Measurements from ENCODE around the gene FER. TPM values are rescaled to one million over a fixed set of nuclear protein-coding genes. Genes with fewer than 3 reads are reported as not detected.
A peak's percentile ranks its signal among the peaks of the same experiment; 100 is the strongest.

The FER gene
- total and polyA plus RNA-seq, 2 of the 13 experiments (the other 11 are each of a cell fraction or from before 2014, with no cell fraction given): 7.9 to 29.0 TPM

DNA sequence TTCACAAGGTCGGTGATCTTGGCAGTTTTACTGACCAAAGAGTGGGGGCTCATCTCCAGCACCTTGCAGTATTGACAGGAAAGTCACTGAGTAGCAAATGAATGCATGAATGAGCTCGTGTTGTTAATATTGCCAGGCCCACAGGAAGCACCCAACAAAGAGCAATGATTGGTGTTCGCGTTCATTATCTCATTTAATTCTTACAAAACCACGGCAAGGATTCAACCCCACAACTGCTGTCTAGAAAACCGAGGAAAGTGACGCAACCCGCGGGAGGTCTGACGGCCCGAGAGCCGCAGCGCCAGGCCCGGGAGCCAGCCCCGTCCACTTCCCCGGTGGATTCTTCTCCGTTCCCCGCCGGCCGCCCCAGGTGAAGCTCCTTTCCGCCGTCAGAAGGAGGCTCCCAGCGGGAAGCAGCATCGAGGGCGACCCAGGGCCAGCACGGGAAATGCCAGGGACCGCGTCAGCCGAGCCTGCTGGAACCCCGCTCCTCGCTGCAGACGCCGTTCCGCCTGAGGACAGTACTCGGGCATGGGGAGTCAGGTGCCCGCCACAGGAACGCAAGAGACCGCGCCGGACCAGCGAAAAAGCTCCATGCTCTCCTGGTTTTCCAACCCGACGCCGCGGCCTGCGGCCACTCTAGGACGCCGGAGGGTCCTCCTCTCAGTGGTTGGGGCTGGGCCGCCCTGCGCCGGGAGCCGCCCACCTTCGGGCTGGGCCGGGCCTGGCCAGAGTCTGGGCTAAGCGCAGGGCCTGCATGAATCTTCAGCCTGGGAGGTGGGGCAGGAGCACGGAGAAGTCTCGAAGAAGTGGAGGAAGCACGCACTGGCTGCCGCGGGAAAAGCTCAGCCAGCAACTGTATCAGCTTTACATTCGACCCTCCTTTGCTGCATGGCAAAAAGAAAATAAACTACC lies 19.8 kb upstream of the FER start (continued):
- TF ChIP-seq PRDM10 (CRISPR knock-in tag; IDR thresholded peaks at IDR 0.05; ENCODE audit: low read depth): no peak
- TF ChIP-seq RCOR2 (CRISPR knock-in tag; IDR thresholded peaks at IDR 0.05): peak; percentile 49; the same call in 1 of the 2 replicates
- 0 out of 2 replicates have a peak, but pooled peaks have one; percentile 74 for TF ChIP-seq IRX3 (CRISPR knock-in tag; IDR thresholded peaks at IDR 0.05; ENCODE audit: borderline replicate concordance, low read depth)
- no peak for TF ChIP-seq MATR3 (CRISPR knock-in tag; IDR thresholded peaks at IDR 0.05)
- TF ChIP-seq SMAD1 (CRISPR knock-in tag; IDR thresholded peaks at IDR 0.05; ENCODE audit: borderline replicate concordance, low read depth): peak; percentile 73; the same call in 1 of the 2 replicates
- no peak for TF ChIP-seq CBX1 (IDR thresholded peaks at IDR 0.05; ENCODE audit: low read depth)
- peak; percentile 83; the same call in 1 of the 2 replicates for TF ChIP-seq ZSCAN30 (CRISPR knock-in tag; IDR thresholded peaks at IDR 0.05)
- peak; percentile 87; the same call in 1 of the 2 replicates for TF ChIP-seq ZNF850 (CRISPR knock-in tag; conservative IDR thresholded peaks at IDR 0.05)
- TF ChIP-seq ZSCAN9 (CRISPR knock-in tag; IDR thresholded peaks at IDR 0.05; ENCODE audit: borderline replicate concordance): peak; percentile 87; the same call in 1 of the 2 replicates
- TF ChIP-seq ZNF275 (CRISPR knock-in tag; IDR thresholded peaks at IDR 0.05; ENCODE audit: borderline replicate concordance): peak; percentile 77; the same call in 1 of the 2 replicates
- no peak for TF ChIP-seq MLXIP (CRISPR knock-in tag; IDR thresholded peaks at IDR 0.05; ENCODE audit: borderline replicate concordance)
- TF ChIP-seq, protein P1, sequence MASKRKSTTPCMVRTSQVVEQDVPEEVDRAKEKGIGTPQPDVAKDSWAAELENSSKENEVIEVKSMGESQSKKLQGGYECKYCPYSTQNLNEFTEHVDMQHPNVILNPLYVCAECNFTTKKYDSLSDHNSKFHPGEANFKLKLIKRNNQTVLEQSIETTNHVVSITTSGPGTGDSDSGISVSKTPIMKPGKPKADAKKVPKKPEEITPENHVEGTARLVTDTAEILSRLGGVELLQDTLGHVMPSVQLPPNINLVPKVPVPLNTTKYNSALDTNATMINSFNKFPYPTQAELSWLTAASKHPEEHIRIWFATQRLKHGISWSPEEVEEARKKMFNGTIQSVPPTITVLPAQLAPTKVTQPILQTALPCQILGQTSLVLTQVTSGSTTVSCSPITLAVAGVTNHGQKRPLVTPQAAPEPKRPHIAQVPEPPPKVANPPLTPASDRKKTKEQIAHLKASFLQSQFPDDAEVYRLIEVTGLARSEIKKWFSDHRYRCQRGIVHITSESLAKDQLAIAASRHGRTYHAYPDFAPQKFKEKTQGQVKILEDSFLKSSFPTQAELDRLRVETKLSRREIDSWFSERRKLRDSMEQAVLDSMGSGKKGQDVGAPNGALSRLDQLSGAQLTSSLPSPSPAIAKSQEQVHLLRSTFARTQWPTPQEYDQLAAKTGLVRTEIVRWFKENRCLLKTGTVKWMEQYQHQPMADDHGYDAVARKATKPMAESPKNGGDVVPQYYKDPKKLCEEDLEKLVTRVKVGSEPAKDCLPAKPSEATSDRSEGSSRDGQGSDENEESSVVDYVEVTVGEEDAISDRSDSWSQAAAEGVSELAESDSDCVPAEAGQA (IDR thresholded peaks at IDR 0.05; ENCODE audit: low read depth): peak; percentile 59; the same call in 1 of the 2 replicates
- TF ChIP-seq, protein P1 (CRISPR knock-in tag; IDR thresholded peaks at IDR 0.05; ENCODE audit: borderline replicate concordance): no peak

All from HepG2 (cell line).